Naive thymus-derived CD8-positive, alpha-beta T cell (primary cell): Measurements from ENCODE around the gene PTCSC3. TPM values are rescaled to one million over a fixed set of nuclear protein-coding genes. Genes with fewer than 3 reads are reported as not detected.

Experiments used
- ATAC-seq, 2 donors: fragments of 150-1000 bp; cut with Tn5 transposase in 1 of 2; sonication (Bioruptor Pico), chemical (Tn5 transposase) in 1 of 2; 1 replicate in 1 of 2; 2 replicates in 1 of 2; pipeline ENCODE4 v1.10.0; 2021; ENCODE audit warnings: mild to moderate bottlenecking in 2 of 2, moderate library complexity in 2 of 2
- POLR2A ChIA-PET: fragments of 350-600 bp; sonication (Branson Sonifier 250); formaldehyde crosslinking; loops from one replicate; lab custom pipeline; 2021; ENCODE audit warnings: antibody characterized with exemption; lab: Charles Lee
- DNase-seq, 10 donors: peaks; one replicate each; pipeline versions ENCODE4 v3.0.0 to v3.0.0-alpha.2; 2020 to 2022
- H3K27ac Mint-ChIP-seq, 10 donors: one replicate each; pipeline ENCODE4 v1.8.0; 2020 to 2022; ENCODE audit warnings: mild to moderate bottlenecking in 10 of 10, mixed read lengths in 10 of 10, moderate library complexity in 4 of 10, inconsistent platforms in 1 of 10
- H3K27me3 Mint-ChIP-seq, 5 donors: one replicate each; pipeline ENCODE4 v1.8.0; 2021 to 2022; ENCODE audit warnings: mixed read lengths in 5 of 5
- H3K36me3 Mint-ChIP-seq, 3 donors: one replicate each; pipeline ENCODE4 v1.8.0; 2020 to 2022; ENCODE audit warnings: mixed read lengths in 3 of 3, mild to moderate bottlenecking in 2 of 3, inconsistent platforms in 1 of 3
- H3K4me1 Mint-ChIP-seq, 4 donors: one replicate each; pipeline ENCODE4 v1.8.0; 2021 to 2022; ENCODE audit warnings: mixed read lengths in 4 of 4
- H3K4me3 Mint-ChIP-seq, 10 donors: one replicate each; pipeline ENCODE4 v1.8.0; 2020 to 2022; ENCODE audit warnings: mild to moderate bottlenecking in 10 of 10, mixed read lengths in 10 of 10, moderate library complexity in 6 of 10, inconsistent platforms in 1 of 10
- H3K9me3 Mint-ChIP-seq, 9 donors: one replicate each; pipeline ENCODE4 v1.8.0; 2020 to 2022; ENCODE audit warnings: mixed read lengths in 9 of 9, mild to moderate bottlenecking in 3 of 9, inconsistent platforms in 1 of 9, moderate library complexity in 1 of 9
- polyA plus RNA-seq, 3 donors: library from polyadenylated mRNA; unstranded; fragments of 300-500 nt; fragmentation: Illumina TruSeq; gene quantifications; one replicate each; pipeline ENCODE4 v1.2.3, GENCODE V29; 2021
- total RNA-seq, 8 experiments: library from RNA in 2 of 8; stranded (reverse) in 2 of 8; gene quantifications; one replicate each; pipeline ENCODE4 v1.2.3 and lab custom pipeline; 2021 to 2026

PTCSC3 gene
- total and polyA plus RNA-seq, 5 experiments from 2014 or later = not detected

DNA sequence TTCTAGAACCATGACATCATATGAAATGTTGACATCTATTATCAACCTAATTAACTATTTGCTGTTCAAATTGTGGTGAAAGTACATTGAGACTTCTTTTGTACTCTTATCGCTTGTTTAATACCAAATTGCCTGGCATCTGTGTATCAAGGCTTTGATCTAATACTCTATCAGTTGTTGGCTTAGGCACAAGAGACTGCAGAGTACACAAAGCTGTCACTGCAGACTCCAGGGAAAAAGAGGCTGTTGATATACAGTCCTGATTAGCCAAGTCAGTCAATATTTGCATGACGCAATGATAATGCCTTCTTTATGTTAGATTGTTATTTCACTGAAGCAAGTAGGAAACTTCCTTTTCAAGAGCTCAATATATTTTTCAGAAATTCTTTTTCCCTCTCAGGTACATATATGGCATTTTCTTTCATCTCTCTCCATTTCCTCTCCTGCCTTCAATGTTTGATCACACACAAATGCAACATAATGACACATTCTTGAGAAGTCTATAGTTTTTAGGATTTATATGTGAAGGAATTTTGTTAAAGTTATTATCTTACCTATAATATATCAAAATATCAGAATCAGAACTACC is 32.3 kb upstream of the PTCSC3 start:
- Mint-ChIP-seq H3K27ac (no peak overlapping the region), H3K27me3 (peaks cover 0 to 14% (median 4%) of the 10 kb centered on the region in 5 donors), H3K36me3 (no peaks in the 10 kb centered on the region), H3K4me1 (no peaks in the 10 kb centered on the region), H3K4me3 (no peak overlapping the region), H3K9me3 (peaks cover 0 to 3% (median 0%) of the 10 kb centered on the region in 9 donors)
- DNase-seq = no peak
- POLR2A ChIA-PET = no interaction called here
- ATAC-seq = no peak

GRCh38 chr14:36207500-36207899 is 31.0 kb upstream of the PTCSC3 start:
- DNase-seq = no peak
- no peak for ATAC-seq
- Mint-ChIP-seq H3K27me3 (peaks cover 0 to 11% (median 3%) of the 10 kb centered on the region in 5 donors), H3K36me3 (no peaks in the 10 kb centered on the region), H3K9me3 (peaks cover 0 to 9% (median 3%) of the 10 kb centered on the region in 9 donors), H3K27ac (no peak overlapping the region), H3K4me3 (no peak overlapping the region), H3K4me1 (no peaks in the 10 kb centered on the region)
- POLR2A ChIA-PET = no interaction called here

GRCh38 chr14:36204461-36205073 is 28.0 kb upstream of the PTCSC3 start:
- DNase-seq = no peak
- H3K36me3 Mint-ChIP-seq = peaks cover 0 to 5% (median 0%) of the 10 kb centered on the region in 3 donors

DNA sequence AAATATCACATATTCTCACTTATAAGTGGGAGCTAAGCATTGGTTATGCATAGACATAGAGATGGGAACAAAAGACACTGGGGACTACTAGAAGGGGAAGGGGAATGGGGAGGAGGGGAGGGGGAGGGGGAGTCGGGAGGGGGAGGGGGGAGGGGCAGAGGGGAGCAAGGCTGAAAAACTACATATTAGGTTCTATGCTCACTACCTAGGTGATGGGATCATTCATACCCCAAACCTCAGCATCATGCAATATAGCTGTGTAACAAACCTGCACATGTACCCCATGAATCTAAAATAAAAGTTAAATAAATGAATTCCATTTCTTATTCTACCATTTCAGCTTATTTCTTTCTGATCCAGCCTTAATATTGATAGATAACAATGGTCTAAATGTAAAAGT is 21.9 kb upstream of the PTCSC3 start:
- Mint-ChIP-seq H3K4me1 (no peaks in the 10 kb centered on the region), H3K27me3 (peaks cover 9 to 51% (median 12%) of the 10 kb centered on the region in 5 donors), H3K36me3 (peaks cover 0 to 5% (median 0%) of the 10 kb centered on the region in 3 donors), H3K27ac (no peak overlapping the region), H3K9me3 (peaks cover 0 to 9% (median 2%) of the 10 kb centered on the region in 9 donors), H3K4me3 (no peak overlapping the region)
- DNase-seq = no peak
- POLR2A ChIA-PET = no interaction called here
- ATAC-seq = no peak

More at GRCh38 chr14:36204461-36205073, 28.0 kb upstream of the PTCSC3 start:
- Mint-ChIP-seq H3K9me3 (peaks cover 0 to 10% (median 4%) of the 10 kb centered on the region in 9 donors), H3K27me3 (peaks cover 0 to 10% (median 2%) of the 10 kb centered on the region in 5 donors), H3K4me3 (no peak overlapping the region), H3K4me1 (no peaks in the 10 kb centered on the region), H3K27ac (no peak overlapping the region)
- POLR2A ChIA-PET = no interaction called here
- ATAC-seq = no peak

DNA sequence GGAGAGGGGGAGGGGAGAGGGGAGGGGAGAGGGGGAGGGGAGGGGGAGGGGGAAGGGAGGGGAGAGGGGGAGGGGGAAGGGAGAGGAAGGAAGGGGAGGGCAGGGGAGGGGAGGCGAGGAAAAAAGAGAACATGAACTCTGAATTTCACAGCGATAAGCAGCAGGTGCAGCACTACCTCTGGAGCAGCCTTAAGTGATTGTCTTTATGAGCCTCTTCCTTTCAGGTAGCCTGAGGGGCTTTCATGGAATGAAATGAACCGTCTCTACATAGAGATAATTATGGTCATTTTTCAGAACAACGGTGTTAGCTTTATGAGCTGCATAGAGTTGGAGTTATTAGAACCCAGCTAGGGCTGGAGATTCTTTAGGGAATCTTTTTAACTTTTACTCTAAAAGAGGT is 18.1 kb upstream of the PTCSC3 start:
- POLR2A ChIA-PET = no interaction called here
- Mint-ChIP-seq H3K27ac (no peak overlapping the region), H3K27me3 (peaks cover 7 to 52% (median 10%) of the 10 kb centered on the region in 5 donors), H3K4me3 (no peak overlapping the region), H3K4me1 (no peaks in the 10 kb centered on the region), H3K36me3 (no peaks in the 10 kb centered on the region), H3K9me3 (peaks cover 0 to 3% (median 0%) of the 10 kb centered on the region in 9 donors)
- DNase-seq (no peak), ATAC-seq (no peak)

DNA sequence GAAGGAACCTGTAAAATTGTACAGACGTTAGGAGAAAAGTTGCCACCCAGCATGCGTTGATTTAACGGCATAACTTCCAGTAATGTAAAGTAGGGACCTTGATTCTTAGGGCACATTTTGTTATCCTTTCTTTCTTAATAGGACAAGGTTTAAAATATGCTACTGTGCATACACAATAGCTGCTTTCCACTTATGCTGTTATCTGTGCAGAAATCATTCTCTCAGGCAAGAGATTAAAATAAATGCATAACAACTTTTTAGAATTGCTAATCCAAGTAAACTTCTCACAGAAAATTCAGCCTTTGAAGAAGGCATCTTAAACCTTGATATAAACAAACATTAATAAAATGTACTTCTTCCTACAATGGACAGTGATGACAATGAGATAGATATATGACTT is 16.0 kb upstream of the PTCSC3 start:
- H3K27ac Mint-ChIP-seq = no peak overlapping the region
- H3K4me1 Mint-ChIP-seq = no peaks in the 10 kb centered on the region
- ATAC-seq (no peak), DNase-seq (no peak)
- H3K9me3 Mint-ChIP-seq = peaks cover 0 to 3% (median 0%) of the 10 kb centered on the region in 9 donors
- H3K27me3 Mint-ChIP-seq = peaks cover 2 to 37% (median 5%) of the 10 kb centered on the region in 5 donors
- no peaks in the 10 kb centered on the region for H3K36me3 Mint-ChIP-seq
- POLR2A ChIA-PET = no interaction called here
- H3K4me3 Mint-ChIP-seq = no peak overlapping the region

GRCh38 chr14:36183402-36183801 is 6.9 kb upstream of the PTCSC3 start:
- Mint-ChIP-seq H3K27me3 (peaks cover 3 to 17% (median 8%) of the 10 kb centered on the region in 5 donors), H3K27ac (no peak overlapping the region), H3K9me3 (peaks cover 0 to 4% (median 0%) of the 10 kb centered on the region in 9 donors), H3K36me3 (no peaks in the 10 kb centered on the region), H3K4me3 (no peak overlapping the region), H3K4me1 (no peaks in the 10 kb centered on the region)
- ATAC-seq (no peak), DNase-seq (no peak)
- POLR2A ChIA-PET = no interaction called here

DNA sequence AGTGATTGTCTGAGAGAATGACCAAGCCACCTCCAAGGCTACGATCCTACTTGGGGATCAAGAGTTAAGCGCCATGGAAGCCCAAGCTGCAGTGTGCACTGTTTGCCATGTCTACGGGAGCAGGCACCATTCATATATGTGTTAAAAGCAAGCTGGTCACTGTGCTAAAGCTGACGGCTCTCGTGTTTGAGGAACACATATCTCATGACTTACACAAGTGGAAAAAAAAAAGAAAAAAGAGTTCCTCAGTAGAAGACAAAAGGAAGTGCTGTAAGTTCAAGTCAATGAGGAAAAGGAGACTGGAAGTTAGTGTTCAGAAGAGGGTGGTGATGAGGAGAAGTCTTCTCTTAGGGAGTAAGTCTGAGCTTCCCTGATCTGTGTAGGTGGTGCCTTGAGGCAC is 4.9 kb upstream of the PTCSC3 start:
- H3K4me1 Mint-ChIP-seq = no peaks in the 10 kb centered on the region
- DNase-seq (no peak), ATAC-seq (no peak)
- no peak overlapping the region for H3K4me3 Mint-ChIP-seq
- POLR2A ChIA-PET = no interaction called here
- peaks cover 5 to 21% (median 8%) of the 10 kb centered on the region in 5 donors for H3K27me3 Mint-ChIP-seq
- H3K9me3 Mint-ChIP-seq = peaks cover 0 to 4% (median 0%) of the 10 kb centered on the region in 9 donors
- H3K36me3 Mint-ChIP-seq = no peaks in the 10 kb centered on the region
- no peak overlapping the region for H3K27ac Mint-ChIP-seq

GRCh38 chr14:36177489-36177888 is 967 bp upstream of the PTCSC3 start:
- POLR2A ChIA-PET = no interaction called here
- Mint-ChIP-seq H3K9me3 (peaks cover 0 to 3% (median 0%) of the 10 kb centered on the region in 9 donors), H3K4me1 (no peaks in the 10 kb centered on the region), H3K27me3 (peaks cover 7 to 30% (median 14%) of the 10 kb centered on the region in 5 donors), H3K27ac (no peak overlapping the region), H3K36me3 (no peaks in the 10 kb centered on the region), H3K4me3 (no peak overlapping the region)
- DNase-seq (no peak), ATAC-seq (no peak)

DNA sequence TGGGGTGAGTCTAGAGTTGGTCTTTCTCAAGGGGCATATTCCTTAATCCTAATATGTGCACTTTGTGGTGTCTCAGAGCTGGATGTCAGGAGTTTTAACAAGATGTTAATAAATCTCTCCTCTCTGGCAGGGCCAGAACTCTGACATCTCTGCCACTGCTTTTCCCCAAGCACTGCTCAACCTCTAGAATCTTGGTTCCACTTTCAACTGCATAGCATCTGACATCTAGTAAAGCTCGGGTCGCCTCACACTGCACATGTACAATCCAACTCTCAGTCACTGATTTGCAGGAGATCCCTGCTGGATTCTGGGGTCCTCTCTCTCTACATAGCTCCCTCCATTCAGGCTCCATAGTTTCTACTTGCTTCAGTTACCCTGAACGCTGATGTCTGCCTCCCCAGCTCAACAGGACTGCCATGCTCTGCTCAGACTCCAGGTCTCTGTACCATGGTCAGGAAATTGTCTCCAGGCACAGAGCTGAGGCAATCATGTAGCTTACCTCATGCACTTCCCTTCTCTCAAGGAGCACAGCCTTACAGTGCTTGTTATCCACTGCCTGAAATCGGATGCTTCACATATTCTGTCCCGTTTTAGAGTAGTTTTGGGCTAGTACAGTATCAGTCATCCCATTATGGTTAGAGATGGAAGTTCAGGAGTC is 1.6 kb downstream of the PTCSC3 start:
- ATAC-seq (no peak), DNase-seq (no peak)
- H3K4me3 Mint-ChIP-seq = no peak overlapping the region
- H3K9me3 Mint-ChIP-seq = no peaks in the 10 kb centered on the region
- no peaks in the 10 kb centered on the region for H3K4me1 Mint-ChIP-seq
- POLR2A ChIA-PET = no interaction called here
- no peak overlapping the region for H3K27ac Mint-ChIP-seq
- peaks cover 6 to 28% (median 13%) of the 10 kb centered on the region in 5 donors for H3K27me3 Mint-ChIP-seq
- no peaks in the 10 kb centered on the region for H3K36me3 Mint-ChIP-seq

- no peak for ATAC-seq
- POLR2A ChIA-PET = no interaction called here
- no peak overlapping the region for H3K27ac Mint-ChIP-seq
These were observed 3.4 kb downstream of the PTCSC3 start for GRCh38 chr14:36173161-36173560.

DNA sequence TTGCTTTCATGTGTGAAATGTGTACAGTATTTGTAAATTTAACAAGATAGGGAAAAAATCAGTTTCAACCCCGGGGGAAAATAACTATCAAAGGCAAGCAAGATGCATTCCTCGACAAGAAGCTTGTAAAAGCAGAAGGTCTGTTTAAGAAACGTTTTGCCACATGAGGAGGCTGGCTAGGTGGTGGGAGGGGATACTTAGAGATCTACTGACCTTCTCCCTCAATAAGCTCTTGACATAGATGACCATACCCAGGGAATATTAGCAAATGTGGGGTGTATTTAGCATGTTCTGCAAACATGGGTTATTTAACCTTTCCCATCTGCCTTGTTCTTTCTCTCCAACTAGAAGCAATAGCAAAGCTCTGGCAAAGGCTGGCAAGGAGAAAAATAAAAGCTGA is 4.9 kb downstream of the PTCSC3 start:
- DNase-seq (no peak), ATAC-seq (no peak)
- Mint-ChIP-seq H3K27ac (no peak overlapping the region), H3K4me1 (no peaks in the 10 kb centered on the region), H3K4me3 (no peak overlapping the region), H3K36me3 (no peaks in the 10 kb centered on the region), H3K27me3 (peaks cover 6 to 38% (median 11%) of the 10 kb centered on the region in 5 donors), H3K9me3 (no peaks in the 10 kb centered on the region)
- POLR2A ChIA-PET = no interaction called here

More at GRCh38 chr14:36173161-36173560, 3.4 kb downstream of the PTCSC3 start:
- Mint-ChIP-seq H3K36me3 (no peaks in the 10 kb centered on the region), H3K4me1 (no peaks in the 10 kb centered on the region), H3K4me3 (no peak overlapping the region), H3K27me3 (peaks cover 8 to 29% (median 13%) of the 10 kb centered on the region in 5 donors), H3K9me3 (no peaks in the 10 kb centered on the region)
- no peak for DNase-seq

DNA sequence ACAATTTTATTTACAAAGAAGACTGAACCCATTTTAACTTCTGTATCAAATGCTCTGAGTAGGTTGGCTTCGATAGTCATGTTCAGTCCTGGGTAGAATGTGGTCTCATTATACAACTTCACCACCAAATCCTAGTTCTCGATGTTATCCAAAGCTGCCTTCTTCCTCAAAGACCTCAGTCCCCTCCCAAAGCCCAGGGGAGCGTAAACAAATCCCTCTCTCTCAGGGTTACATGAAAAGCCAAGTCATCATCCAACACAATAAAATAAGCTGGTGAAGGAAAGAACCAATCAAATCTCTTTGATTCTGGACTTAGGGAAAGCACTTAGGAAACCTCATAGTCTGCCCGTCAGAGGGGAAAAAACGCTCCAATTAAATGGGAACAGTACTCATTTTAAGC is 9.1 kb downstream of the PTCSC3 start:
- no peak for ATAC-seq
- peaks cover 0 to 2% (median 0%) of the 10 kb centered on the region in 9 donors for H3K9me3 Mint-ChIP-seq
- no peak overlapping the region for H3K4me3 Mint-ChIP-seq
- no peak for DNase-seq
- no peak overlapping the region for H3K27ac Mint-ChIP-seq
- H3K27me3 Mint-ChIP-seq = peaks cover 3 to 50% (median 14%) of the 10 kb centered on the region in 5 donors
- no peaks in the 10 kb centered on the region for H3K36me3 Mint-ChIP-seq
- POLR2A ChIA-PET = no interaction called here
- H3K4me1 Mint-ChIP-seq = no peaks in the 10 kb centered on the region
